GM21526 (cell line): ENCODE data around the gene SH2D1B.
"Not testable (repeated sequence)": the region's sequence is repeated elsewhere in the genome, so short reads cannot be mapped to it uniquely, and the experiment has no call there.

Experiments
- ATAC-seq: cut with Tn5 transposase; IDR thresholded peaks from one replicate; pipeline ENCODE4 v1.9.1; 2021; ENCODE audit warnings: moderate library complexity; ENCODE audit not compliant: unreplicated experiment, low FRiP score

The SH2D1B gene

GRCh38 chr1:162412002-162412401, at the start of gene SH2D1B:
SH2D1B (minus strand) TSS chr1:162412136; CDS start chr1:162412016, 120 bp downstream.
- ATAC-seq: no peak

- no peak for ATAC-seq
These were observed 46.3 kb upstream of the SH2D1B start for GRCh38 chr1:162458236-162458635.

DNA sequence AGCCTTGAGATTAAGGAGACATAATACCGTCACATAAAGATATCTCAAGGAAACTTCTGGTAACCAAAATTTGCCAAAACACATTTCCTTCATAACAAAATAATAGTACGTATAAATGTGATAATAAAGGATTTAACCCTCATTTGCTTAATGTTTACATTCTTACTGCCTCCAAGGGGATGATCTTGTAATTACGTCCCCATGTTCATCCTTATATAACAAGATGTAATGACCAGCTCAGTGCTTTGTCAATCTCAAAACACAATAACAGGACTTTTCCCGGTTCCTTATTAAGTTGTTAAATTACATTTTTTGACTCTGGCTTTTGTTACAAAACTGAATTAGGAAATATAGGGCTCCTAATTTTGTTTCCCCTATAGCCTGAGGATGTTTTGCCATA, 44.4 kb upstream of the SH2D1B start:
- ATAC-seq: no peak

DNA sequence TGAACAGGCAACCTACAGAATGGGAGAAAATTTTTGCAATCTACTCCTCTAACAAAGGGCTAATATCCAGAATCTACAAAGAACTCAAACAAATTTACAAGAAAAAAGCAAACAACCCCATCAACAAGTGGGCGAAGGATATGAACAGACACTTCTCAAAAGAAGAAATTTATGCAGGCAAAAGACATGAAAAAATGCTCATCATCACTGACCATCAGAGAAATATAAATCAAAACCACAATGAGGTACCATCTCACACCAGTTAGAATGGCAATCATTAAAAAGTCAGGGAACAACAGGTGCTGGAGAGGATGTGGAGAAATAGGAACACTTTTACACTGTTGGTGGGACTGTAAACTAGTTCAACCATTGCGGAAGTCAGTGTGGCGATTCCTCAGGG, 42.4 kb upstream of the SH2D1B start:
- not testable (repeated sequence) for ATAC-seq

GRCh38 chr1:162446946-162447345, 35.0 kb upstream of the SH2D1B start:
- ATAC-seq: no peak

- ATAC-seq: no peak
These were observed 33.0 kb upstream of the SH2D1B start for GRCh38 chr1:162444903-162445302.

GRCh38 chr1:162432977-162433713, 21.2 kb upstream of the SH2D1B start:
- not testable (repeated sequence) for ATAC-seq

GRCh38 chr1:162430583-162430982, 18.6 kb upstream of the SH2D1B start:
- no peak for ATAC-seq

GRCh38 chr1:162422662-162423375, 10.9 kb upstream of the SH2D1B start:
- no peak for ATAC-seq

DNA sequence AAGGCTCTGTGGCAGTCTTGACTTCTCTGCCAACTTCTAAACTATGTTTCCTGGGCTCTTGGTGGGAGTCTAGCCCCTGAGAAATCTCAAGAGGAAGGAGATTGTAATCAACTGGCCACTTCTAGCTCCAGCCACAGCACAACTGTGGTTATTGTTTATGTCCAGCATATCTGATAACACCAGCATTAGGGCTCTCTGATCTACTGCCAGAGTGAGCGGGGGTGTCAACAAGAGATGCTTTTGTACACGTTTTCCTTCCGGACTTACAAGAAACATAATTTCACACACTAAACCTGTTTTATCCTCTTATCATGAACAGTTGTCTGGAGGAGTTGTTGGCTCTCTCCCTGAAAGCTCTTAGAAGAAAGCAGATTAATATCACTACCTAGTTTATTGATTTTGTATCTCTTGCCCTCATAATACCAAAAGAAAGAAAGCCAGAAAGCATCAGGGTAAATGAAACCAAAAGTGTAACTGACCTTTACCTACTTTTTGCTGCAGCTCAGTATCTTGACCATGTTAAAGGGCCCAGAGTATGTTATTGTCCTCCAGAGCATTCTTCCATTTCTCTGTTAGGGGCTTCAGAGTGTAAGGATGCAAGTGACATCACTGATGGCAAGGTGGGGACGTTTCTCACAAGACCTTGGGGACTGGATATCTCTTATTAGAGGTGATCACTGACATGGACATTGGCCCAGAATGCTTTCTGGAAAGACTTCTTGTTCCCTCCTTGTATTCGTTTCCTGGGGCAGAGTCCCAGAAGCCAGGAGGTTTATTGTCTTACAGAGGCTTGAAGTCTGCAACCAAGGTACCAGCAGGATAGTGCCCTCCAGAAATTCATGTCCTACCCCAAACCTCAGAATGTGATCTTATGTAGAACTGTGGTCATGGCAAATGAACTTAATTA, 9.6 kb upstream of the SH2D1B start:
- ATAC-seq: no peak

GRCh38 chr1:162420120-162420519, 8.2 kb upstream of the SH2D1B start:
- ATAC-seq: no peak

- ATAC-seq: not testable (repeated sequence)
These were observed 7.6 kb upstream of the SH2D1B start for GRCh38 chr1:162419450-162419931.

DNA sequence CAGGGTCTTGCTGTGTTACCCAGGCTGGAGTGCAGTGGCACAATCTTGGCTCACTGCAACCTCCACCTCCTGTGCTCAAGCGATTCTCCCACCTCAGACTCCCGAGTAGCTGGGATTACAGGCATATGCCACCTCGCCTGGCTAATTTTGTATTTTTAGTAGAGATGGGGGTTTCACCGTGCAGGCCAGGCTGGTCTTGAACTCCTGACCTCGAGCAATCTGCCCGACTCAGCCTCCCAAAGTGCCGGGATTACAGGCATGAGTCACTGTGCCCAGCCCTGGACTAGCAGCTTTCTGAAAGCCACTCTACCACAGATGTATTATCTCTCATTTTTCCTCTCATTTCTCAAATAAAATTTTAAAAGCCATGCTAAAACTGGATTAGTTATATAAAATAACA, 6.6 kb upstream of the SH2D1B start:
- not testable (repeated sequence) for ATAC-seq

DNA sequence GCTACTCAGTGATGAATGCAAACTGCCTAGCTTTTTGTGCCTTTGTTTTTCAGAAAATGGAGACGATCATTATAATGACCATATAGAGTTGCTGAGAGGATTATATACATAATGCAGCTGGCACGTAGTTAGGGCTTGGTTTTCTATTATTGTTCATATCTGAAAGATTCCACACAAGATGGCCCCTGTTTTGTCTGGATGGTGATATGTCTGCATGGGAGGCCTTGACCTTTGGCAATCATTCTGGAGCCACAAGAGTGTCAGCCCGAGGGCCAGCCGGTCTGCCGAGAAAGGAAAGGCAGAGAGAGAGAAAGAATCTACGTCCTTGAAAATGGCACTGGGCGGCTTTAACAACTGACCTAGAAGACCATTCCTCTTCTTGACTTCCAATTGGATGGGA, 5.7 kb upstream of the SH2D1B start:
- no peak for ATAC-seq

- ATAC-seq: no peak
These were observed 5.0 kb upstream of the SH2D1B start for GRCh38 chr1:162416909-162417308.

DNA sequence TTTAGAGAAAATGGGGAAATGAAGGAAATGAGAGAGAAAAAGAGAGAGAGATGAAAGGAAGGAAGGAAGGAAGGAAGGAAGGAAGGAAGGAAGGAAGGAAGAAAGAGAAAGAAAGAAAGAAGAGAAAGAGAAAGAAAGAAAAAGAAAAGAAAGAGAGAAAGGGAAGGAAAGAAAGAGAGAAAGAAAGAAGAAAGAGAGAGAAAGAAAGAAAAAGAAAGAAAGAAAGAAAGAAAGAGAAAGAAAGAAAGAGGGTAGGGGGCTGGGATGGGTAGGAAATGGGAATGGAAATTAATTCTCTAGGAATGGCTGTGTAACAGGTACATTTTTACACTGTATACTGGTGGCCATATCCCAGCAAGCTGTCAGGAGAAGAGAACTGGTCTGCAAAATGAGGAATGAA, 4.3 kb upstream of the SH2D1B start:
- ATAC-seq: no peak

- ATAC-seq: no peak
These were observed 4.4 kb downstream of the SH2D1B start for GRCh38 chr1:162407539-162407938.

DNA sequence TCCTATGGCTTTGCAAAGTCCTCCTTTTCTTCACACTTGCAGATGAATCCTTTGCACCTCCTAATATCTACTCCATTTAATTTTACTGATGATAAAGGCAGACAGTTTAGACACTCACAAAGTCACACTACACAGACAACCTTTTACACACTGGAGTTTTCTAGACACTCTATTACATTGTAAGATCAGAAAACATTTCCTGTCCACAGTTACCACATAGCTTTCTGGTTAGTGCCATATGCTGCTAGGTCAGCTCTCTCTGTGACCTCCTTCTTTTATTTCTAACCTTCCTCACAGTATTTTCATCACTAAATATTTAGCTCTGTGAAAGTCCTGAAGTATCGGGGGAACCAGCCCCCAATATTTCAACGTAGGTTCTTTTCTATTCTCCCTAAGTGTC, 5.1 kb downstream of the SH2D1B start:
- ATAC-seq: no peak

DNA sequence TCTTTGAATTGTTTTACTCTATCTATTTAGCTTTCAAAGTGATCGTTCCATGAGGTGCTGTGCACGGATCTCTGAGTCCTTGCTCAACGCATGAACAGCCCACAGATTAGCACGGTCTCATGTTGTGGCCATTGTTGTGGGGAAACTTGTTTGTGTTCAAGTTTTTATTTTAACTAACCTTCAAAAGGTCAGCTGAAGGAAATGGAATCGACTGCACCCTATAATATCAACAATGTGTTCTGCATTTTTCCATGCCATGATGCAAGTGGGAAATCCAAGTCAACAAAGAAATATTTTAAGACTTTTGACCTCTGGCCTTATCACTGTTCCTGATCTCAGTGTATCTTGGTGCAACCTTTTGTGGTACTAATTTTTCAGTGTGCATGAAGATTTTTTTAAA, 6.1 kb downstream of the SH2D1B start:
- no peak for ATAC-seq

- ATAC-seq: no peak
These were observed 7.3 kb downstream of the SH2D1B start for GRCh38 chr1:162404550-162405160.
